Astrocyte of the cerebellum (primary cell): ENCODE data around the gene TAAR6.

ENCODE experiments used
- DNase-seq: peaks from one replicate; pipeline ENCODE4 v3.0.0-alpha.2; 2011; ENCODE audit warnings: low read depth
- H3K4me3 ChIP-seq: 2 replicates; pipeline ENCODE4 v1.5.1; 2011; ENCODE audit warnings: mild to moderate bottlenecking, low read depth, low read length, moderate library complexity
- CTCF ChIP-seq: IDR thresholded peaks from 2 replicates; pipeline ENCODE4 v1.5.1; 2012; ENCODE audit warnings: low read length, low read depth, moderate library complexity, mild to moderate bottlenecking; ENCODE audit errors: missing control alignments
- in situ Hi-C: cut with HindIII; loops from 2 replicates; pipeline ENCODE4 v1.10.0; 2017; ENCODE audit warnings: low sequenced_read_pairs

Gene TAAR6

GRCh38 chr6:132604635-132605152, 34.6 kb downstream of the TAAR6 start:
- no peak for TF ChIP-seq CTCF
- in situ Hi-C loops: no loop called here
- no peak for DNase-seq
- no peak overlapping the region for H3K4me3 ChIP-seq

- in situ Hi-C loops: no loop called here
- TF ChIP-seq CTCF: no peak
- no peak for DNase-seq
- no peak overlapping the region for H3K4me3 ChIP-seq
These were observed 37.6 kb downstream of the TAAR6 start for GRCh38 chr6:132607544-132608233.

- DNase-seq: no peak
- TF ChIP-seq CTCF: no peak
- H3K4me3 ChIP-seq: no peak overlapping the region
- in situ Hi-C loops: no loop called here
These were observed 41.5 kb downstream of the TAAR6 start for GRCh38 chr6:132611616-132612015.

- no peak overlapping the region for H3K4me3 ChIP-seq
- in situ Hi-C loops: no loop called here
- no peak for TF ChIP-seq CTCF
- no peak for DNase-seq
These were observed 42.5 kb downstream of the TAAR6 start for GRCh38 chr6:132612449-132613108.

GRCh38 chr6:132614554-132614953, 44.4 kb downstream of the TAAR6 start:
- no peak overlapping the region for H3K4me3 ChIP-seq
- in situ Hi-C loops: no loop called here
- no peak for TF ChIP-seq CTCF
- no peak for DNase-seq

- H3K4me3 ChIP-seq: no peak overlapping the region
- no peak for TF ChIP-seq CTCF
- no peak for DNase-seq
- in situ Hi-C loops: no loop called here
These were observed 46.6 kb downstream of the TAAR6 start for GRCh38 chr6:132616677-132617076.
